MM.1S (cell line): ENCODE data around the gene GOLGA3.
A peak's percentile ranks its signal among the peaks of the same experiment; 100 is the strongest.

Experiments
- DNase-seq: peaks from one replicate; pipeline ENCODE4 v3.0.0-alpha.2; 2015
- H2AFZ ChIP-seq: fragments of 300-600 bp; sonication (generic); 2 replicates; pipeline ENCODE4 v1.6.0; 2016; ENCODE audit warnings: antibody characterized with exemption, low read length
- H3F3A ChIP-seq: fragments of 300-600 bp; sonication (generic); 2 replicates; pipeline ENCODE4 v1.6.1; 2016; ENCODE audit warnings: mild to moderate bottlenecking, antibody characterized with exemption, low read length, moderate library complexity, mixed read lengths; ENCODE audit not compliant: insufficient read depth
- H3K27ac ChIP-seq: fragments of 300-600 bp; sonication (generic); 2 replicates; pipeline ENCODE4 v1.5.1; 2016; ENCODE audit warnings: mild to moderate bottlenecking, low read length
- H3K27me3 ChIP-seq: fragments of 300-600 bp; sonication (generic); replicated peaks from 2 replicates; pipeline ENCODE4 v1.6.0; 2016; ENCODE audit warnings: low read length; ENCODE audit not compliant: insufficient read depth
- H3K36me3 ChIP-seq: fragments of 300-600 bp; sonication (generic); replicated peaks from 2 replicates; pipeline ENCODE4 v1.6.1; 2016; ENCODE audit warnings: mild to moderate bottlenecking, low read length, mixed read lengths; ENCODE audit not compliant: insufficient read depth
- H3K4me1 ChIP-seq: fragments of 300-600 bp; sonication (generic); 2 replicates; pipeline ENCODE4 v1.6.1; 2016; ENCODE audit warnings: low read length, mixed read lengths
- H3K4me2 ChIP-seq: fragments of 300-600 bp; sonication (generic); 2 replicates; pipeline ENCODE4 v1.6.0; 2016; ENCODE audit warnings: low read depth, low read length
- H3K4me3 ChIP-seq: fragments of 300-600 bp; sonication (generic); 2 replicates; pipeline ENCODE4 v1.5.1; 2016; ENCODE audit warnings: low read length, mixed read lengths
- H3K79me2 ChIP-seq: fragments of 300-600 bp; sonication (generic); 2 replicates; pipeline ENCODE4 v1.6.1; 2016; ENCODE audit warnings: mixed run types, low read length, mixed read lengths
- H3K9ac ChIP-seq: fragments of 300-600 bp; sonication (generic); 2 replicates; pipeline ENCODE4 v1.6.1; 2016; ENCODE audit warnings: low read length, mixed read lengths
- H3K9me2 ChIP-seq: fragments of 300-600 bp; sonication (generic); replicated peaks from 2 replicates; pipeline ENCODE4 v1.6.1; 2016; ENCODE audit warnings: mild to moderate bottlenecking, low read length, mixed read lengths; ENCODE audit not compliant: insufficient read depth
- H3K9me3 ChIP-seq: fragments of 300-600 bp; sonication (generic); replicated peaks from 2 replicates; pipeline ENCODE4 v1.6.1; 2016; ENCODE audit warnings: mild to moderate bottlenecking, low read length, mixed read lengths; ENCODE audit not compliant: insufficient read depth
- H4K20me1 ChIP-seq: fragments of 300-600 bp; sonication (generic); 2 replicates; pipeline ENCODE4 v1.6.1; 2016; ENCODE audit warnings: mild to moderate bottlenecking, low read length, moderate library complexity, mixed read lengths; ENCODE audit not compliant: insufficient read depth
- EZH2 ChIP-seq: fragments of 300-600 bp; sonication (generic); optimal IDR thresholded peaks from 2 replicates; pipeline ENCODE3; 2017; ENCODE audit warnings: low read depth, mild to moderate bottlenecking, antibody characterized with exemption, low read length, mixed read lengths
- EZH2phosphoT487 ChIP-seq: fragments of 300-600 bp; sonication (generic); IDR thresholded peaks from 2 replicates; pipeline ENCODE4 v1.6.1; 2018; ENCODE audit warnings: antibody characterized with exemption, low read length
- TF ChIP-seq, protein P1 (sequence below): fragments of 300-600 bp; sonication (generic); IDR thresholded peaks from 2 replicates; pipeline ENCODE4 v1.5.1; 2016; ENCODE audit warnings: antibody characterized with exemption, low read length, mixed read lengths

GOLGA3 gene

GRCh38 chr12:132772606-132773005, 56.1 kb downstream of the GOLGA3 start:
- TF ChIP-seq EZH2 (no peak), EZH2phosphoT487 (no peak)
- TF ChIP-seq, protein P1, sequence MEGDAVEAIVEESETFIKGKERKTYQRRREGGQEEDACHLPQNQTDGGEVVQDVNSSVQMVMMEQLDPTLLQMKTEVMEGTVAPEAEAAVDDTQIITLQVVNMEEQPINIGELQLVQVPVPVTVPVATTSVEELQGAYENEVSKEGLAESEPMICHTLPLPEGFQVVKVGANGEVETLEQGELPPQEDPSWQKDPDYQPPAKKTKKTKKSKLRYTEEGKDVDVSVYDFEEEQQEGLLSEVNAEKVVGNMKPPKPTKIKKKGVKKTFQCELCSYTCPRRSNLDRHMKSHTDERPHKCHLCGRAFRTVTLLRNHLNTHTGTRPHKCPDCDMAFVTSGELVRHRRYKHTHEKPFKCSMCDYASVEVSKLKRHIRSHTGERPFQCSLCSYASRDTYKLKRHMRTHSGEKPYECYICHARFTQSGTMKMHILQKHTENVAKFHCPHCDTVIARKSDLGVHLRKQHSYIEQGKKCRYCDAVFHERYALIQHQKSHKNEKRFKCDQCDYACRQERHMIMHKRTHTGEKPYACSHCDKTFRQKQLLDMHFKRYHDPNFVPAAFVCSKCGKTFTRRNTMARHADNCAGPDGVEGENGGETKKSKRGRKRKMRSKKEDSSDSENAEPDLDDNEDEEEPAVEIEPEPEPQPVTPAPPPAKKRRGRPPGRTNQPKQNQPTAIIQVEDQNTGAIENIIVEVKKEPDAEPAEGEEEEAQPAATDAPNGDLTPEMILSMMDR, result no peak
- Histone ChIP-seq H4K20me1 (no peaks in the 10 kb centered on the region), H3K4me3 (no peak overlapping the region), H3K79me2 (no peaks in the 10 kb centered on the region), H3K4me2 (no peak overlapping the region), H3K4me1 (no peaks in the 10 kb centered on the region), H3K27ac (no peak overlapping the region), H3K9ac (no peak overlapping the region), H3K27me3 (no peaks in the 10 kb centered on the region), H3F3A (no peaks in the 10 kb centered on the region; the same call in 1 of the 2 replicates), H2AFZ (no peak overlapping the region), H3K9me3 (no peaks in the 10 kb centered on the region), H3K9me2 (no peaks in the 10 kb centered on the region), H3K36me3 (no peaks in the 10 kb centered on the region)
- no peak for DNase-seq

DNA sequence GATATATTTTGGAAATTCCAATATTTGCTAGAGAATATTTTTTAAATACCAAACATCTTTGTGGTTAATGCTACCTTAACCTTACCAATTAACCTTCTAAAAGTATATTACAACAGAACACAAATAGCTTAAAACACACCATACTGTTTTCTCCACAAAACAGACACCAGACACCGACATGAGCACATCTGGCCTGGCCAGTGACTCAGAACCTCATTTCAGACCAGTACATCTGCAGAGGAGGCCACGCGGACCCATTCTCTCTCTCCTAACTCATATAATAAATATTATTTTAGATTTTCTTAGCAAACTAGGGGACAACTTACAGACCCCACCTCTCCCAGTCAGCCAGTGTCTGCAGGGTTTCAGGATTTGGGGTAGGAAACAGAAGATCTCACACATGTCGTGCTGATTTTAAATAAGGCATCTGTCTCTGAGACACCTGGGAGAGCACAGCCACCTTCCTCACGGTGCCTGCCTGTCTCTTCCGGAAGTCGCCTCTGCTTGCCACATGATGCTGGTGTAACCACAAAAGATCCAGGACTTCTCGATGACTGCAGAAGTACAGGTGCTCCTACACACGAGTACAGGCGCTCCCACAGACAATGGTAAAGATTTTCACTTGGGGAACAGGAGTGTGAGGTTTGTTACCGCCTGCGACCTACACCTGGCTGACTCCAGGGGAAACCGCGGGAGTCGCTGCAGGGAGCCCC, 57.4 kb downstream of the GOLGA3 start:
- Histone ChIP-seq H3K27me3 (no peaks in the 10 kb centered on the region), H4K20me1 (no peaks in the 10 kb centered on the region), H3K79me2 (no peaks in the 10 kb centered on the region), H3K27ac (peak overlapping the region; percentile 62; the same call in 1 of the 2 replicates), H3K4me1 (no peaks in the 10 kb centered on the region), H3K36me3 (no peaks in the 10 kb centered on the region), H3K9me3 (no peaks in the 10 kb centered on the region), H3K4me3 (no peak overlapping the region), H3K9ac (no peak overlapping the region), H3F3A (no peaks in the 10 kb centered on the region; the same call in 1 of the 2 replicates), H3K9me2 (no peaks in the 10 kb centered on the region), H3K4me2 (peak overlapping the region; percentile 12; the same call in 1 of the 2 replicates), H2AFZ (no peak overlapping the region)
- TF ChIP-seq EZH2, result no peak
- no peak for TF ChIP-seq EZH2phosphoT487
- TF ChIP-seq, protein P1, result no peak
- peak; percentile 71 for DNase-seq

GRCh38 chr12:132766380-132767085, 62.1 kb downstream of the GOLGA3 start:
- no peak overlapping the region for H2AFZ ChIP-seq
- H3K4me2 ChIP-seq, result no peak overlapping the region
- H4K20me1 ChIP-seq, result no peaks in the 10 kb centered on the region
- no peaks in the 10 kb centered on the region for H3K36me3 ChIP-seq
- H3K9me3 ChIP-seq, result no peaks in the 10 kb centered on the region
- H3K4me3 ChIP-seq, result no peak overlapping the region
- H3K27ac ChIP-seq, result no peak overlapping the region
- H3K4me1 ChIP-seq, result no peaks in the 10 kb centered on the region
- no peaks in the 10 kb centered on the region for H3K27me3 ChIP-seq
- no peak for DNase-seq
- no peaks in the 10 kb centered on the region; the same call in 1 of the 2 replicates for H3F3A ChIP-seq
- H3K9me2 ChIP-seq, result no peaks in the 10 kb centered on the region
- H3K79me2 ChIP-seq, result no peaks in the 10 kb centered on the region
- H3K9ac ChIP-seq, result no peak overlapping the region
- TF ChIP-seq EZH2phosphoT487, result no peak
- TF ChIP-seq EZH2, result no peak
- TF ChIP-seq, protein P1, result no peak
